Measurements from ENCODE around the gene SRPRA. TPM values are rescaled to one million over a fixed set of nuclear protein-coding genes. Genes with fewer than 3 reads are reported as not detected.

SRPRA gene
- total and polyA plus RNA-seq, 4 donors, result 28.7 to 143 (median 102) TPM

DNA sequence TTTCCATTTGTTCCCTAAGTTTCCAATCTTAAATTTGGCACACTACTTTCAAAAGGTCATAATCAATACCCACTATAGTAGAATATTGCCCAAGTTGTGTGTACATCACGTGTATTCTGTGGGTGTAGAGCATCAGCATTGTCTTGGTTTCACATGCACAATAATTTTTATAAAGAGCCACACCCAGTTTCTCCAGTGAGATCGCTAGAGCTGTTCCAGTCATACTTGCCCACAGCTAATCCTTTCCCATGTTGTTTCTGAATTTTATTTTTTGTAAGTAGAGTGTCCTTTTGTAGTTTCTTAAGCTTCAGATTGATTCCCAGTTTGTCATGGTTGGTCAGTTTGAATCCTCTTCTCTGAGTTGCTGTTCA, 43.4 kb downstream of the SRPRA start:
- H3K27me3 ChIP-seq (ENCODE audit: control insufficient read depth in 4 of 4, insufficient read depth in 4 of 4, low read length in 3 of 4), result no peaks in the 10 kb centered on the region
- H3K9ac ChIP-seq (ENCODE audit: low read depth in 1 of 2, low read length in 2 of 2), result no peak overlapping the region
- WGBS, result 82% methylated on average over 2 of the region's 2 CpGs
- TF ChIP-seq TAF1 (conservative IDR thresholded peaks at IDR 0.05) (no peak), HNF4G (IDR thresholded peaks at IDR 0.05) (no peak), REST (IDR thresholded peaks at IDR 0.05) (no peak), FOXA2 (IDR thresholded peaks at IDR 0.05) (no peak), YY1 (IDR thresholded peaks at IDR 0.05) (no peak), JUND (IDR thresholded peaks at IDR 0.05) (no peak), GABPA (IDR thresholded peaks at IDR 0.05 in 1 of 2, conservative IDR thresholded peaks at IDR 0.05 in 1 of 2) (no peak), NR2F2 (IDR thresholded peaks at IDR 0.05) (no peak), SP1 (IDR thresholded peaks at IDR 0.05) (no peak), MAX (IDR thresholded peaks at IDR 0.05) (no peak), ATF3 (IDR thresholded peaks at IDR 0.05) (no peak), FOXA1 (IDR thresholded peaks at IDR 0.05) (no peak)
- TF ChIP-seq, protein P1, sequence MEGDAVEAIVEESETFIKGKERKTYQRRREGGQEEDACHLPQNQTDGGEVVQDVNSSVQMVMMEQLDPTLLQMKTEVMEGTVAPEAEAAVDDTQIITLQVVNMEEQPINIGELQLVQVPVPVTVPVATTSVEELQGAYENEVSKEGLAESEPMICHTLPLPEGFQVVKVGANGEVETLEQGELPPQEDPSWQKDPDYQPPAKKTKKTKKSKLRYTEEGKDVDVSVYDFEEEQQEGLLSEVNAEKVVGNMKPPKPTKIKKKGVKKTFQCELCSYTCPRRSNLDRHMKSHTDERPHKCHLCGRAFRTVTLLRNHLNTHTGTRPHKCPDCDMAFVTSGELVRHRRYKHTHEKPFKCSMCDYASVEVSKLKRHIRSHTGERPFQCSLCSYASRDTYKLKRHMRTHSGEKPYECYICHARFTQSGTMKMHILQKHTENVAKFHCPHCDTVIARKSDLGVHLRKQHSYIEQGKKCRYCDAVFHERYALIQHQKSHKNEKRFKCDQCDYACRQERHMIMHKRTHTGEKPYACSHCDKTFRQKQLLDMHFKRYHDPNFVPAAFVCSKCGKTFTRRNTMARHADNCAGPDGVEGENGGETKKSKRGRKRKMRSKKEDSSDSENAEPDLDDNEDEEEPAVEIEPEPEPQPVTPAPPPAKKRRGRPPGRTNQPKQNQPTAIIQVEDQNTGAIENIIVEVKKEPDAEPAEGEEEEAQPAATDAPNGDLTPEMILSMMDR (IDR thresholded peaks at IDR 0.05; ENCODE audit: low read depth, low read length, missing input control), result no peak
- H3K4me1 ChIP-seq (ENCODE audit: control insufficient read depth in 4 of 4, insufficient read depth in 4 of 4, low read length in 3 of 4), result no peaks in the 10 kb centered on the region
- no peak for DNase-seq (ENCODE audit: low spot score)
- H3K4me3 ChIP-seq (ENCODE audit: low read depth in 1 of 3, low read length in 3 of 3), result no peak overlapping the region
- no peak overlapping the region for H3K27ac ChIP-seq (ENCODE audit: low read depth in 1 of 2, low read length in 2 of 2)
- H3K9me3 ChIP-seq (ENCODE audit: control insufficient read depth in 4 of 4, low read length in 3 of 4), result no peaks in the 10 kb centered on the region
- H3K36me3 ChIP-seq (ENCODE audit: control insufficient read depth in 4 of 4, insufficient read depth in 3 of 4, low read depth in 1 of 4, low read length in 3 of 4), result no peaks in the 10 kb centered on the region

DNA sequence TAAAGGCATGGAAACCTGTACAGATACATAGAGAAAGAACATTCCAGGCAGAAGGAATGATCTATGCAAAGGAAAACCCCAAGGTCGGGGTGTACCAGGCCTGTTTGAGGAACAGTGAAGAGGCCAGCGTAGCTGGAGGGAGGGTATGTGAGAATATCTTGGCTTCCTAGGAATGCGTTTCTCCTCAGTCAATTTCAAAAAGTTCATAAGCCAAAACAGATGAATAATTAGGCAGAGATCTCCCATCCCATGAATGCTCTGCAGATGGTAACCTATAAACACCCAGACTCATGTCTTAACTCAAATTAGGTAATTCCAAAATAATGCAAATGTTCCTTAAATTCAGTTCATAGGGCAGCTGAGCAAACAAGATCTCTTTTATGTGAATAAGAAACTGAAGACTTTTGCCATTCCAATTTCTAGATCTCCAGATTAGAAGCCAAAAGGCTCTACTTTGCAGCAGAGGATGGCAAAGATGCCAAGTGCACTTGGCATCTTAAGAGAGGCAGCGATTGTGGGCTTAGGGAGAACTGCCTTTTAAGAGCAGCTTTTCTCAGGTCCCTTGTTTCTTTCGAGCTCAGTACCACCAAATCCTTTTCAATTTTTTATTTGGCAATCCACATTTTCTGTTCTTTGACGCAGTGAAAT, 43.9 kb downstream of the SRPRA start:
- no peak overlapping the region for H3K9ac ChIP-seq (ENCODE audit: low read depth in 1 of 2, low read length in 2 of 2)
- H3K4me3 ChIP-seq (ENCODE audit: low read depth in 1 of 3, low read length in 3 of 3), result no peak overlapping the region
- DNase-seq (ENCODE audit: low spot score), result no peak
- no peaks in the 10 kb centered on the region for H3K27me3 ChIP-seq (ENCODE audit: control insufficient read depth in 4 of 4, insufficient read depth in 4 of 4, low read length in 3 of 4)
- H3K27ac ChIP-seq (ENCODE audit: low read depth in 1 of 2, low read length in 2 of 2), result no peak overlapping the region
- WGBS, result 97% methylated on average over 6 of the region's 6 CpGs
- no peaks in the 10 kb centered on the region for H3K4me1 ChIP-seq (ENCODE audit: control insufficient read depth in 4 of 4, insufficient read depth in 4 of 4, low read length in 3 of 4)
- H3K9me3 ChIP-seq (ENCODE audit: control insufficient read depth in 4 of 4, low read length in 3 of 4), result no peaks in the 10 kb centered on the region
- H3K36me3 ChIP-seq (ENCODE audit: control insufficient read depth in 4 of 4, insufficient read depth in 3 of 4, low read depth in 1 of 4, low read length in 3 of 4), result no peaks in the 10 kb centered on the region
- TF ChIP-seq YY1 (IDR thresholded peaks at IDR 0.05), result no peak
- TF ChIP-seq RXRA (IDR thresholded peaks at IDR 0.05), result no peak
- no peak for TF ChIP-seq ZBTB33 (IDR thresholded peaks at IDR 0.05)
- no peak for TF ChIP-seq GABPA (IDR thresholded peaks at IDR 0.05 in 1 of 2, conservative IDR thresholded peaks at IDR 0.05 in 1 of 2)
- TF ChIP-seq REST (IDR thresholded peaks at IDR 0.05), result no peak
- no peak for TF ChIP-seq HNF4A (conservative IDR thresholded peaks at IDR 0.05)
- TF ChIP-seq JUND (IDR thresholded peaks at IDR 0.05), result no peak
- TF ChIP-seq, protein P1 (IDR thresholded peaks at IDR 0.05; ENCODE audit: low read depth, low read length, missing input control), result no peak
- TF ChIP-seq FOXA2 (IDR thresholded peaks at IDR 0.05), result no peak
- TF ChIP-seq FOXA1 (IDR thresholded peaks at IDR 0.05), result no peak
- TF ChIP-seq ATF3 (IDR thresholded peaks at IDR 0.05), result no peak
- TF ChIP-seq RAD21 (IDR thresholded peaks at IDR 0.05), result no peak

Measured in liver (tissue), 9 donors.